OCI-LY1 (cell line): ENCODE results near the gene ITGA5.

Source experiments
- H2AFZ ChIP-seq: fragments of 200-600 bp; sonication (generic), shearing (Covaris generic); 2 replicates; pipeline ENCODE4 v1.6.0; 2014; ENCODE audit warnings: antibody characterized with exemption, mild to moderate bottlenecking, low read length
- H3F3A ChIP-seq: fragments of 200-600 bp; sonication (generic), shearing (Covaris generic); 2 replicates; pipeline ENCODE4 v1.6.0; 2014; ENCODE audit warnings: mild to moderate bottlenecking, antibody characterized with exemption, low read length, moderate library complexity; ENCODE audit not compliant: insufficient read depth
- H3K27ac ChIP-seq: fragments of 200-600 bp; sonication (generic); 2 replicates; pipeline ENCODE4 v1.5.1; 2014; ENCODE audit warnings: low read length, mixed run types, mild to moderate bottlenecking, low read depth; ENCODE audit not compliant: poor library complexity, severe bottlenecking
- H3K27me3 ChIP-seq: fragments of 200-600 bp; sonication (generic); 2 replicates; pipeline ENCODE4 v1.6.0; 2014; ENCODE audit warnings: antibody characterized with exemption, mild to moderate bottlenecking, low read length, moderate library complexity; ENCODE audit not compliant: insufficient read depth
- H3K36me3 ChIP-seq: fragments of 200-600 bp; sonication (generic); 2 replicates; pipeline ENCODE4 v1.6.1; 2014; ENCODE audit warnings: mild to moderate bottlenecking, antibody characterized with exemption, low read length, moderate library complexity, mixed read lengths; ENCODE audit not compliant: insufficient read depth
- H3K4me1 ChIP-seq: fragments of 200-600 bp; sonication (generic); 2 replicates; pipeline ENCODE4 v1.5.1; 2014; ENCODE audit warnings: mild to moderate bottlenecking, low read length, moderate library complexity; ENCODE audit not compliant: insufficient read depth, severe bottlenecking
- H3K4me2 ChIP-seq: fragments of 200-600 bp; sonication (generic), shearing (Covaris generic); 2 replicates; pipeline ENCODE4 v1.6.1; 2014; ENCODE audit warnings: low read length
- H3K4me3 ChIP-seq: fragments of 200-600 bp; sonication (generic); 2 replicates; pipeline ENCODE4 v1.5.1; 2014; ENCODE audit warnings: low read length, low read depth, mild to moderate bottlenecking, mixed read lengths; ENCODE audit not compliant: poor library complexity, severe bottlenecking
- H3K79me2 ChIP-seq: fragments of 200-600 bp; shearing (Covaris generic); 2 replicates; pipeline ENCODE4 v1.6.1; 2016; ENCODE audit warnings: mixed run types, low read length, mixed read lengths; ENCODE audit not compliant: insufficient read depth
- H3K9ac ChIP-seq: fragments of 200-600 bp; sonication (generic), shearing (Covaris generic); 2 replicates; pipeline ENCODE4 v1.6.1; 2014; ENCODE audit warnings: mild to moderate bottlenecking, low read length, mixed read lengths
- H3K9me2 ChIP-seq: fragments of 200-600 bp; sonication (generic), shearing (Covaris generic); 2 replicates; pipeline ENCODE4 v1.6.1; 2014; ENCODE audit warnings: low read depth, mild to moderate bottlenecking, low read length, mixed read lengths
- H3K9me3 ChIP-seq: fragments of 200-600 bp; shearing (Covaris generic); 2 replicates; pipeline ENCODE4 v1.6.1; 2014; ENCODE audit warnings: low read length, mixed read lengths
- H4K20me1 ChIP-seq: fragments of 200-600 bp; sonication (generic), shearing (Covaris generic); 2 replicates; pipeline ENCODE4 v1.6.0; 2016; ENCODE audit warnings: mild to moderate bottlenecking, low read length; ENCODE audit not compliant: insufficient read depth
- CTCF ChIP-seq: fragments of 200-600 bp; sonication (generic), shearing (Covaris generic); IDR thresholded peaks from 2 replicates; pipeline ENCODE4 v1.5.1; 2017; ENCODE audit warnings: mild to moderate bottlenecking, antibody characterized with exemption, low read length, moderate library complexity, mixed read lengths
- EZH2 ChIP-seq: fragments of 200-600 bp; sonication (generic), shearing (Covaris generic); IDR thresholded peaks from 2 replicates; pipeline ENCODE4 v1.8.0; 2017; ENCODE audit warnings: borderline replicate concordance, mixed run types, mild to moderate bottlenecking, antibody characterized with exemption, low read length, moderate library complexity, mixed read lengths

ITGA5 gene

GRCh38 chr12:54421175-54421878, 2.3 kb upstream of the ITGA5 start:
- H3K9ac ChIP-seq = no peak overlapping the region
- no peak overlapping the region for H3K4me3 ChIP-seq
- H3K79me2 ChIP-seq = no peaks in the 10 kb centered on the region
- no peak overlapping the region for H2AFZ ChIP-seq
- TF ChIP-seq EZH2 (no peak), CTCF (no peak)
- no peaks in the 10 kb centered on the region for H3K9me2 ChIP-seq
- peaks cover 21% of the 10 kb centered on the region; the same call in 1 of the 2 replicates for H3K27me3 ChIP-seq
- H3F3A ChIP-seq = no peaks in the 10 kb centered on the region
- H3K4me1 ChIP-seq = no peaks in the 10 kb centered on the region
- H4K20me1 ChIP-seq = no peaks in the 10 kb centered on the region
- no peak overlapping the region for H3K27ac ChIP-seq
- no peak overlapping the region for H3K4me2 ChIP-seq
- H3K9me3 ChIP-seq = no peaks in the 10 kb centered on the region
- no peaks in the 10 kb centered on the region for H3K36me3 ChIP-seq

DNA sequence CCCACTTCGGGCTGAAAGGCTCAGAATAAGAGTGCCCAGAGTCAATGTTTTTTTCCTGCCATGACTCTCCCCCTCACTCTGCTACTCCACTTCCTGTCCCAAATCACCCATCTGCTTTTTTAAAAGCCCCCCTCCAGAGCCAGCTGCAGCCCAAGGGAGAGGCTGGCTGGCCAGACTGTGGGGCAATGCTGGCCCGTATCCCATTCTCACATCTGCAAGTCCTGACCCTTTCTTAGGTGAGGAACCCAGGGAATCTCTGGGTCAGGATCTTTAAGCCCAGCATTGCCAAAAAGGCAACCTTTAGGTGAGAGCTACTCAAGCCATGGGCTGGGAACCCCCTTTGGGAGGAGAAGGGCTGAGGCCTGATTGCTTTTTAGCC, 1.7 kb upstream of the ITGA5 start:
- Histone ChIP-seq H4K20me1 (no peaks in the 10 kb centered on the region), H3K27ac (no peak overlapping the region), H2AFZ (no peak overlapping the region), H3K4me2 (no peak overlapping the region), H3K9ac (no peak overlapping the region), H3K79me2 (no peaks in the 10 kb centered on the region), H3K4me1 (no peaks in the 10 kb centered on the region), H3K4me3 (no peak overlapping the region), H3F3A (no peaks in the 10 kb centered on the region), H3K9me2 (no peaks in the 10 kb centered on the region), H3K27me3 (peaks cover 21% of the 10 kb centered on the region; the same call in 1 of the 2 replicates), H3K36me3 (no peaks in the 10 kb centered on the region), H3K9me3 (no peaks in the 10 kb centered on the region)
- no peak for TF ChIP-seq EZH2
- no peak for TF ChIP-seq CTCF

- Histone ChIP-seq H3K4me3 (no peak overlapping the region), H3K9me2 (no peaks in the 10 kb centered on the region), H3K36me3 (no peaks in the 10 kb centered on the region), H4K20me1 (no peaks in the 10 kb centered on the region), H3K4me1 (peaks cover under 1% of the 10 kb centered on the region), H3F3A (no peaks in the 10 kb centered on the region), H3K27me3 (peaks cover 16% of the 10 kb centered on the region; the same call in 1 of the 2 replicates), H3K9ac (no peak overlapping the region), H2AFZ (no peak overlapping the region), H3K9me3 (no peaks in the 10 kb centered on the region), H3K79me2 (no peaks in the 10 kb centered on the region), H3K27ac (no peak overlapping the region), H3K4me2 (no peak overlapping the region)
- TF ChIP-seq CTCF (no peak), EZH2 (no peak)
Observed at GRCh38 chr12:54418441-54419087, 502 bp downstream of the ITGA5 start.
